HL-60/S4 treated with retinoic acid at 250 ng/mL for 4 days and 3 days (cell line): ENCODE measurements around the gene FCHSD1.

ENCODE experiments used
- in situ Hi-C: fragments of 300-500 bp; cut with MboI; formaldehyde crosslinking; loops from 2 replicates; pipeline ENCODE4 v1.7.0; 2022; ENCODE audit warnings: low sequenced_read_pairs

The FCHSD1 gene

GRCh38 chr5:141675672-141676071, 24.5 kb upstream of the FCHSD1 start:
- in situ Hi-C loops: loop anchor here (10.0 to 25.0 kb wide), 2 partner anchors 279 to 462 kb away; partner anchors contain the start of gene PCDH12

- in situ Hi-C loops: loop anchor here (10.0 to 25.0 kb wide), 2 partner anchors 280 to 463 kb away; partner anchors contain the start of gene PCDH12
Observed at GRCh38 chr5:141674747-141675146, 23.5 kb upstream of the FCHSD1 start.

- in situ Hi-C loops: loop anchor here (10.0 kb wide), 1 partner anchor 282 kb away; the partner anchor contains the start of gene PCDH12
Observed at GRCh38 chr5:141672841-141673813, 21.9 kb upstream of the FCHSD1 start.

DNA sequence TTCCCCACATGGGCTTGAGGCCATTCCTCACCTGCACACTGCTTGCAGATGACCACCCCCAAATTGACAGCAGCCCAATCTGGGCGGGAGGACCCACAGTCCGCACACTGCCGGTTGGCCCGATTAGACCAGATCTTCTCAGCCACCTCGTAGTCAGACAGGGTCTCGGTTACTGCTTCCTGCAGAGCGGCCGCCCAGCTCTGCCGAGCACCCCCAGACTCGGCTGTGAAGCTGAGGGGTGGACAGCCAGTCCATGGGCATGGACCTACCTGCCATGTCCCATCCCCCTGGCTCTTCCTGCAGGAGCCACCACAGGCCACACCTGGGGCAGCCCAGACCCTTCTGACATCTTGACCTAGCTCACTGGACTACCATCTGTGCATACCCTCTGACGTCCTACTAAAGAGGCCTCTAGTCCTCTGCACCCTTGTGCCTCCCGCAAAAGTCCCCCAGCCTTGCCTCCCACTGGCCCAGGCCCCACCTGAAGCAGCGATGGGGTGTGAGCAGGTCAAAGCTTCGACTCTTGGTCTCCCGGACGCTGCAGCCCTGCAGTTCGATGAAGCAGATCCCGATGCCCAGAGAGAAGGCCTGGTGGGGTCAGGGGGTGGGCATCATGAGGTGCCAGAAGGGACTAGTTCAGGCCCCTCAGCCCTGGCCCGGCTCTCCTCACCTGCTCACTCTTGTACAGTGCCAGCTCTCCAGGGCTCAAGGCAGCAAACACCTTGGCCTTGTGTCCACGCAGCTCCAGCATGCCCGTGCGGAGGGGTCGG, 21.0 kb upstream of the FCHSD1 start:
- in situ Hi-C loops: loop anchor here (10.0 kb wide), 1 partner anchor 283 kb away; the partner anchor contains the start of gene PCDH12

DNA sequence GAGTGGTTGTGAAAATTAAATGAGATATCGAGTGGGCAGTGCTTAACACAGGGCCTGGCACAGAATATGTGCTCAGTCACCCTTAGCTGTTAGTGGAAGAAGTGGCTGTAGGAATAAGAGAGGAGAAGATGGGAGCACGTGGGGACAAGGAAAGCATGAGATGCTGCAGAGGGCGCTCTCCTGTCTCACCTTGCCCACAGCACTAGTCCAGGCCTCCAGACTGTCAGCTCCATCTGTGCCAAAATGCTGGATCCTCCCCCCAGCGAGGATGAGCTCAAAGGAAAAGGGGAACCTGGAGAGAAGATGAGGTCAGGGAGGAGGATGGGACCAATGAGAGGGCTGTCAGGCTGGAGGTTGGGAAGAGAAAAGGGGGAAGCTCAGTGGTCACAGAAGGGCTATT, 18.3 kb upstream of the FCHSD1 start:
- in situ Hi-C loops: no loop called here

DNA sequence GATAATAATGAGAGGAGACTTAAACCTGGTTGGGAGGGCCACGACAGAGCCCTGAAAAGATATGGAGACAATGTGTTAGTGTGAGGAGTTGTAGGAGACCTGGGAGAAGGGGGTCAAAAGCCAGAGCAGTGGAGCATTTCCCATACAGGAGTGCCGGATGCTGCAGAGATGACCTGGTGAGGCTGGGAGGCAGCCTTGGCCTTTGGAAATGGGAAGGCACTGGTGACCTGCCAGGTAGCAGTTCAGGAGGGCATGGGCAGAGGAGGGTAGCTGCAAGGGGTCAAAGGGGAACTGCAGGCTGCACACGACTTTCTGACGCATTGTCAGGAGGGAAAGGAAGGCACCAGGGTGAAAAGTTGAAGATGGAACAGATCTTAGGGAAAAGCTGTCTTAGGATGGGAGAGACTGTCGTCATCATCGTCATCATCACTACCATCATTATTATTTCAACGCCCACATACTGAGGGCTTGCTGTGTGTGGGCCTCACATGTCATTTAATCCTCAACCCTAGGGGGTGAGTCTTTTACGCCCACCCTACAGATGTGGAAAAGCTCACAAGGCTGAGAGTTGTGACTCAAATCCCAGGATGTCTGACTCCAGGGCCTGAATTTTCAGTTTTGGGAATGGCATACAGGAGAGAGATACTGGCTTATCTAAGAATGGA, 17.5 kb upstream of the FCHSD1 start:
- in situ Hi-C loops: no loop called here

GRCh38 chr5:141665995-141666940, 15.1 kb upstream of the FCHSD1 start:
- in situ Hi-C loops: no loop called here

DNA sequence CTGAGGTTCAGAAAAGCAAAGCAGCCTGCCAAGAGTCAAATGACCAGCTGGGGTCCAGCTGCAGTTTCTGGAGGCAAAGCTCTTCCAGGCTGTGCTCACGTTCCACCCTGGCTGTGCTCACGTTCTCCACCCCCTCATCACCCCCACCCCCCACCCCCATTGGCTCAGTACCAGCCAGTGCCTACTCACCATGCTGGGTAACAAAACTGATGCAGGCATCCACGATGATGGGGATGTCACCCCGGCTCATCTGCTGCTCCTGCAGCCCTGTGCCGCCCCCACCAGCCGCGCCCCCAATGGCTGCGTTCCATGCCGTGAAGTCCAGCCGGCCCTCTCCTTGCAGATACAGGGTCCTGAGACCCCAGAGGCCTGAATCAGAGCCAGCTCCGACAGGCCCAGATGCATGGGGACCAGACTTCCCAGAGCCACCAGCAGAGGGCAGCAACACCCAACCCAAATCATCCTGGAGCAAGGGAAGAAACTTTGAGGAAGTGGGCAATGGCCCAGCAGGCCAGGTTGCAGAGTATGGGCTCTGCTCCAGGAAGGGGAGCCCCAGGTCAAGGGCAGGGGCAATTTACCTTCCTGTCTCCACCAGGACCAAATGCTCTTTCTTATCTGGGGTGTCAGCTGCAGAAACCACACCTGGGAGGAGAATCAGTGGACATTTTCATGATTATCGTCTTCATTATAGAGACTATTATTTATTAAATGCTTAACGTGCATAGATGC, 13.7 kb upstream of the FCHSD1 start:
- in situ Hi-C loops: no loop called here

GRCh38 chr5:141663506-141663905, 12.3 kb upstream of the FCHSD1 start:
- in situ Hi-C loops: no loop called here

- in situ Hi-C loops: no loop called here
Observed at GRCh38 chr5:141662028-141662427, 10.8 kb upstream of the FCHSD1 start.

DNA sequence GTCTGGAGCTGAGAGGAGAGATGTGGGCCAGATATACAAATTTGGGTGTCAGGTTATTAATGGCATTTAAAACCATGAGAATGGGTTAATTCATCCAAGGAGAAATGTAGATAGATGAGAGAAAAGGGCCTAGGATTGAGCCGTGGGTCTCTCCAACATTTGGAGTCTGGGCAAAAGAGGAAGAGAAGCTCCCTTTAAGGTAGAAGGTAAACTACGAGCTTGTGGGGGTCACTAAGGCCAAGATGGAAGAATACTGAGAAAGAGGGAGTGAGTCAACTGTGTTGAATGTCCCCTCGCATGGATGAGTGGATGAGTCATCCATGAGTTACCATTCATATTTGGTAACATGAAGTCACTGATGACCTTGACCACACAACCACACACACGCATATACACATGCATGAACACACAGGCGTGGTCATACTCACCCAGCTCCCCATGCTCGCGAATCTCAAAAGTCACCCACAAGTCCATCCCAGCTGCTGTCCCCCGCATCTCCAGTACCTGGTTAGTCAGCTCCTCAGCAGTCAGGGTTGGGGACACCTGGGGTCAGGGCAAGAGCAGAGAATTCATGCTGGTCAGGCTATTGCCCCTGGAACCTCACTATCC, 6.8 kb upstream of the FCHSD1 start:
- in situ Hi-C loops: no loop called here

- in situ Hi-C loops: no loop called here
Observed at GRCh38 chr5:141657404-141657803, 6.2 kb upstream of the FCHSD1 start.

DNA sequence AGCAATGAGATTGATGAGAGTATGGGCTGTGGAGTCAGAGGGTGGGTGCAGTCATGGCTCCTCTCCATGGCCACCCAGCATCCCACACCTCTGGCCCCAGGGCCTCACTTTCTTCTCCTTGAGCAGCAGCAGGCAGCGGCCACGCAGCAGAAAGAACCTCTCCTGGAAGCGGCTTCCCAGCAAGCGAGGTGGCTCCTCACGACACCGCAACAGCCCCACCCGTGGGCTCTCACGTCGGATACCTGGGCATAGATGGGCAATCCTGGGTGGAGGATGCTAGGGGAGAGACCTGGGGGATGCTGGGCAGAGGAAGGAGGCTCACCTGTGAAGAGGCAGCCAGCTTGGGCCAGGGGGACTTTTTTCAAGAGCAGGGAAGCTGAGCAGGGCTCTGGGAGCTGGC, 5.2 kb upstream of the FCHSD1 start:
- in situ Hi-C loops: no loop called here

DNA sequence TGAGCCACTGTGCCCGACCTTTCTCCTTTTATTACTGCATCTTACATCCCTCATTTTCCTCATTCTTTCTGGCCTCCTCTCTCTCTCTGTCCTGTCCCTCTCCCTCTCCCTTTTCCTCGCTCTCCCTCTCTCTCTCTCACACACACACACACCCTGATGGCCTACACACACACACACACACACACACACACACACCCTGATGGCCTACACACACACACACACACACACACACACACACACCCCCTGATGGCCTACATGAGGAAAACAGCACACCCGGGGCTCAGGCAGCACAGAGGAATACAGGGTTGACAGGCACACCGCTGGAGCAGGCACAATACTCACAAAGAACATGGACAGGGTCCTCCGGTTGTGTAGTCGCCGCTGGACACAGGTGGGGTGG, 3.8 kb upstream of the FCHSD1 start:
- in situ Hi-C loops: no loop called here

- in situ Hi-C loops: no loop called here
Observed at GRCh38 chr5:141654298-141654697, 3.1 kb upstream of the FCHSD1 start.

DNA sequence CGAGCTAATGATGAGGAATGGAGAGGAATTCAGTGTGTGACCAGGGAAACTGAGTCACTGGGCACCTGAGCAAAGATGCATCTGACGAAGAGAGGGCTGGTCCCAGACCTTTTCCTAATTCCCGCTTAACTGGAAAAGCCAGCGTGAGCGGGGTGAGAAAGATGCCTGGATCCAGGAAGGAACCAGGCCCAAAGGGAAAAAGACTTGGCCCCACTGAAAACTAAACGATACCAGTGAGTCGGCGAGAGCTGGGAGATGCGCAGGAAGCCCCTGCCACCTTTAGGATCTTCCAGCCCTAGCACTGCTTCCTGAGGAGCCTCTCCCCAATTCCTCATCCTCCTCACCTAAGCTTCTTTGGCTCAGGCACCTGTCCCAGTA, 499 bp upstream of the FCHSD1 start:
- in situ Hi-C loops: no loop called here

DNA sequence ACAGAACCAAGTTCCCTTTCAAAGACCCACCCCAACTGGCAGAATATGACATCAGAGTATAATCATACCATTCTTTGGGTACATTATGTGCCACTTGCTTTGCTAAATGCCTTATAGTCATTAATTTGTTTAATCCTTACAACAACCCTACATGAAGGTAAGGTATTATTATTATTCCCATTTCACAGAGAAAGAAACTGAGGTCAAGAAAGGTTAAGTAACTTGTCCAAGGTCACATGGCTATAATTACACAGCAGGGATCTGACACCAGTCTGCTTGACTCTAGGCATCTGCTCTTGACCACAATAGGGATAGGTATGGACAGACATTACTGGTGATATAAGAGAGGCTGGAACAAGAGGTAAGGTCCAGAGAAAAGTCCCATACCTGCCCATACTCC, 1.2 kb downstream of the FCHSD1 start:
- in situ Hi-C loops: no loop called here

GRCh38 chr5:141649056-141649688, 2.0 kb downstream of the FCHSD1 start:
- in situ Hi-C loops: no loop called here
